ENCODE data around the gene RRAGC. TPM values are rescaled to one million over a fixed set of nuclear protein-coding genes. Genes with fewer than 3 reads are reported as not detected.

Gene RRAGC
- total and polyA plus RNA-seq, 2 donors from 2014 or later, result 22.9 to 27.3 TPM

GRCh38 chr1:38815903-38816627 lies 43.5 kb downstream of the RRAGC start:
- H3K9ac ChIP-seq (ENCODE audit: low read length in 3 of 3), result no peak overlapping the region

GRCh38 chr1:38814984-38815464 lies 44.5 kb downstream of the RRAGC start:
- intact Hi-C loops (cut with DNase I), result no loop called here
- peaks cover 0 to 8% (median 0%) of the 10 kb centered on the region in 3 donors for H3K9me3 ChIP-seq (ENCODE audit: control insufficient read depth in 2 of 3, insufficient read depth in 1 of 3, low read length in 3 of 3)
- no peak for DNase-seq
- peaks cover 0 to 5% (median 0%) of the 10 kb centered on the region in 3 donors for H3K4me1 ChIP-seq (ENCODE audit: control insufficient read depth in 2 of 3, insufficient read depth in 2 of 3, low read depth in 1 of 3, low read length in 3 of 3)
- FAIRE-seq, result no peak
- no peak overlapping the region for H3K4me3 ChIP-seq (ENCODE audit: low read length in 3 of 3)
- no peak overlapping the region for H3K9ac ChIP-seq (ENCODE audit: low read length in 3 of 3)
- TF ChIP-seq CTCF (IDR thresholded peaks at IDR 0.05; ENCODE audit: borderline replicate concordance, extremely low read depth, insufficient read depth), result no peak
- H3K36me3 ChIP-seq (ENCODE audit: control insufficient read depth in 2 of 3, insufficient read depth in 3 of 3, low read length in 3 of 3), result no peaks in the 10 kb centered on the region
- no peak overlapping the region for H3K27ac ChIP-seq (ENCODE audit: low read depth in 2 of 2, low read length in 2 of 2)
- no peaks in the 10 kb centered on the region for H3K27me3 ChIP-seq (ENCODE audit: control insufficient read depth, insufficient read depth, low read length)

More at GRCh38 chr1:38815903-38816627, 43.5 kb downstream of the RRAGC start:
- peaks cover 0 to 5% (median 0%) of the 10 kb centered on the region in 3 donors for H3K4me1 ChIP-seq (ENCODE audit: control insufficient read depth in 2 of 3, insufficient read depth in 2 of 3, low read depth in 1 of 3, low read length in 3 of 3)
- H3K27me3 ChIP-seq (ENCODE audit: control insufficient read depth, insufficient read depth, low read length), result no peaks in the 10 kb centered on the region
- peak overlapping the region in 1 of 3 donors; percentile 6 for H3K4me3 ChIP-seq (ENCODE audit: low read length in 3 of 3)
- peaks cover 0 to 8% (median 0%) of the 10 kb centered on the region in 3 donors for H3K9me3 ChIP-seq (ENCODE audit: control insufficient read depth in 2 of 3, insufficient read depth in 1 of 3, low read length in 3 of 3)
- no peak for FAIRE-seq
- no peak overlapping the region for H3K27ac ChIP-seq (ENCODE audit: low read depth in 2 of 2, low read length in 2 of 2)
- DNase-seq, result peak in 4 of 5 donors; percentile 92 to 94 (median 93)
- intact Hi-C loops (cut with DNase I), result no loop called here
- no peak for TF ChIP-seq CTCF (IDR thresholded peaks at IDR 0.05; ENCODE audit: borderline replicate concordance, extremely low read depth, insufficient read depth)
- no peaks in the 10 kb centered on the region for H3K36me3 ChIP-seq (ENCODE audit: control insufficient read depth in 2 of 3, insufficient read depth in 3 of 3, low read length in 3 of 3)

- H3K27ac ChIP-seq (ENCODE audit: low read depth in 2 of 2, low read length in 2 of 2), result no peak overlapping the region
- intact Hi-C loops (cut with DNase I), result no loop called here
- no peak for FAIRE-seq
Measured at GRCh38 chr1:38814444-38814983, 45.1 kb downstream of the RRAGC start.

More at GRCh38 chr1:38814444-38814983, 45.1 kb downstream of the RRAGC start:
- DNase-seq, result no peak
- no peaks in the 10 kb centered on the region for H3K36me3 ChIP-seq (ENCODE audit: control insufficient read depth in 2 of 3, insufficient read depth in 3 of 3, low read length in 3 of 3)
- H3K27me3 ChIP-seq (ENCODE audit: control insufficient read depth, insufficient read depth, low read length), result no peaks in the 10 kb centered on the region
- peaks cover 0 to 8% (median 0%) of the 10 kb centered on the region in 3 donors for H3K9me3 ChIP-seq (ENCODE audit: control insufficient read depth in 2 of 3, insufficient read depth in 1 of 3, low read length in 3 of 3)
- H3K4me1 ChIP-seq (ENCODE audit: control insufficient read depth in 2 of 3, insufficient read depth in 2 of 3, low read depth in 1 of 3, low read length in 3 of 3), result peaks cover 0 to 5% (median 0%) of the 10 kb centered on the region in 3 donors
- no peak overlapping the region for H3K9ac ChIP-seq (ENCODE audit: low read length in 3 of 3)
- H3K4me3 ChIP-seq (ENCODE audit: low read length in 3 of 3), result no peak overlapping the region
- TF ChIP-seq CTCF (IDR thresholded peaks at IDR 0.05; ENCODE audit: borderline replicate concordance, extremely low read depth, insufficient read depth), result no peak
